K562 (cell line): Measurements from ENCODE around the gene PSMD1. TPM values are rescaled to one million over a fixed set of nuclear protein-coding genes. Genes with fewer than 3 reads are reported as not detected.

Source experiments
- ATAC-seq: fragments of 200-7000 bp; cut with Tn5 transposase; 3 replicates; pipeline ENCODE4 v1.9.1; 2020; ENCODE audit warnings: moderate library complexity
- BruUV-seq: library from RNA; stranded (reverse); fragments of 400-500 nt; replicated peaks from 2 replicates; lab custom pipeline; 2021; lab: Mats Ljungman, UMichigan
- CTCF ChIA-PET: fragments of 300-600 bp; formaldehyde crosslinking; extraction: SDS; loops from one replicate; lab custom pipeline; 2021; ENCODE audit warnings: low intra/inter-chr PET ratio; lab: Yijun Ruan, JAX
- POLR2A ChIA-PET: fragments of 300-600, 350-650 bp; sonication (Branson Sonifier 250); formaldehyde crosslinking; extraction: SDS; loops from one replicate; lab custom pipeline; 2021; ENCODE audit warnings: antibody characterized with exemption, inconsistent platforms; lab: Yijun Ruan, JAX
- DNase-seq, 4 experiments: peaks; one replicate each; pipeline versions ENCODE4 v3.0.0 to v3.0.0-alpha.2; 2011 to 2018; ENCODE audit warnings: low spot score in 3 of 4, mixed read lengths in 3 of 4; ENCODE audit errors: extremely low read depth in 1 of 4
- FAIRE-seq: peaks from 2 replicates; lab custom pipeline; 2011; peaks lifted over from hg19 to GRCh38; lab: Jason Lieb, UNC
- H2AFZ ChIP-seq: 2 replicates; pipeline ENCODE4 v1.6.0; 2011; ENCODE audit warnings: low read depth, low read length, control low read depth, inconsistent platforms
- H3K27ac ChIP-seq: fragments of 200-600 bp; 3 replicates; pipeline ENCODE4 v1.8.0; 2011; ENCODE audit warnings: low read depth, mild to moderate bottlenecking, control low read depth, inconsistent platforms, low read length, moderate library complexity, mixed read lengths; ENCODE audit errors: extremely low read depth
- H3K27me3 ChIP-seq, 2 experiments: fragments of 300-600 bp in 1 of 2; 2 replicates in 1 of 2; 3 replicates in 1 of 2; pipeline versions ENCODE4 v1.6.0 to v1.8.0; 2011; ENCODE audit warnings: inconsistent platforms in 2 of 2, low read length in 2 of 2, mild to moderate bottlenecking in 1 of 2, mixed read lengths in 1 of 2, moderate library complexity in 1 of 2; ENCODE audit not compliant: control insufficient read depth in 2 of 2, insufficient read depth in 2 of 2
- H3K36me3 ChIP-seq: fragments of 300-600 bp; 3 replicates; pipeline ENCODE4 v1.8.0; 2011; ENCODE audit warnings: mild to moderate bottlenecking, low read length, inconsistent platforms; ENCODE audit not compliant: control insufficient read depth, insufficient read depth
- H3K4me1 ChIP-seq, 2 experiments: fragments of 200-600 bp in 1 of 2; replicated peaks in 1 of 2; 2 replicates in 1 of 2; 3 replicates in 1 of 2; pipeline versions ENCODE4 v1.5.1 to v1.8.0; 2011; ENCODE audit warnings: inconsistent platforms in 2 of 2, low read length in 2 of 2, mild to moderate bottlenecking in 1 of 2, mixed read lengths in 1 of 2, moderate library complexity in 1 of 2; ENCODE audit not compliant: control insufficient read depth in 2 of 2, insufficient read depth in 2 of 2
- H3K4me2 ChIP-seq: 2 replicates; pipeline ENCODE4 v1.6.1; 2011; ENCODE audit warnings: low read length, control low read depth, inconsistent platforms, mixed read lengths; ENCODE audit not compliant: insufficient read depth
- H3K4me3 ChIP-seq: fragments of 200-600 bp; sonication (generic), shearing (Covaris generic); 2 replicates; pipeline ENCODE4 v1.5.1; 2016; ENCODE audit warnings: control low read depth, inconsistent platforms
- H3K79me2 ChIP-seq: fragments of 200-600 bp; 3 replicates; pipeline ENCODE4 v1.8.0; 2011; ENCODE audit warnings: low read length, inconsistent platforms; ENCODE audit not compliant: control insufficient read depth, insufficient read depth
- H3K9ac ChIP-seq, 2 experiments: 2 replicates each; pipeline versions ENCODE4 v1.6.0 to v1.6.1; 2011; ENCODE audit warnings: low read depth in 2 of 2, low read length in 2 of 2, control low read depth in 1 of 2, inconsistent platforms in 1 of 2, mild to moderate bottlenecking in 1 of 2, mixed read lengths in 1 of 2; ENCODE audit not compliant: insufficient read depth in 1 of 2
- H3K9me1 ChIP-seq: one replicate; pipeline ENCODE4 v1.6.0; 2011; ENCODE audit warnings: inconsistent platforms, mild to moderate bottlenecking, low read length, moderate library complexity; ENCODE audit not compliant: control insufficient read depth, insufficient read depth
- H3K9me3 ChIP-seq: replicated peaks from 2 replicates; pipeline ENCODE4 v1.5.1; 2011; ENCODE audit warnings: low read depth, low read length, inconsistent platforms; ENCODE audit not compliant: control insufficient read depth, insufficient read depth
- H4K20me1 ChIP-seq: replicated peaks from 2 replicates; pipeline ENCODE4 v1.6.1; 2011; ENCODE audit warnings: low read length, inconsistent platforms, mixed read lengths; ENCODE audit not compliant: control insufficient read depth, insufficient read depth
- ETS2 ChIP-seq: IDR thresholded peaks from 2 replicates; pipeline ENCODE4 v1.6.1; 2016; ENCODE audit warnings: borderline replicate concordance, missing genetic modification characterization, mild to moderate bottlenecking, moderate library complexity, missing compliant biosample characterization; ENCODE audit not compliant: poor library complexity, severe bottlenecking
- FOXK2 ChIP-seq, 2 experiments: fragments of 450-650 bp; IDR thresholded peaks in 1 of 2; conservative IDR thresholded peaks in 1 of 2; 2 replicates each; pipeline ENCODE4 v1.6.1; 2016; ENCODE audit warnings: low read depth in 2 of 2, mild to moderate bottlenecking in 1 of 2
- GTF3C2 ChIP-seq: IDR thresholded peaks from 3 replicates; pipeline ENCODE4 v1.6.1; 2011; ENCODE audit warnings: borderline replicate concordance, mild to moderate bottlenecking, moderate library complexity; ENCODE audit not compliant: insufficient read length; ENCODE audit errors: extremely low read depth
- HLTF ChIP-seq: fragments of 450-650 bp; IDR thresholded peaks from 2 replicates; pipeline ENCODE4 v1.6.1; 2016
- MEF2D ChIP-seq: conservative IDR thresholded peaks from 2 replicates; pipeline ENCODE4 v1.6.1; 2016; ENCODE audit warnings: low read depth, missing genetic modification characterization, missing compliant biosample characterization
- WGBS: fragments of 100-300 bp; shearing (Covaris generic); methylation state at CpG from one replicate; pipeline ENCODE4 v1.1.6; 2016; ENCODE audit warnings: low coverage, mixed read lengths; ENCODE audit not compliant: insufficient coverage; ENCODE audit errors: missing lambda C conversion rate; 5-methylcytosine and 5-hydroxymethylcytosine counted together
- in situ Hi-C: fragments of 300-500 bp; cut with MboI; formaldehyde crosslinking; loops from 4 replicates; pipeline ENCODE4 v1.15.0; 2018; ENCODE audit warnings: inconsistent platforms, mixed read lengths
- intact Hi-C: fragments of 100-400 bp; cut with micrococcal nuclease; formaldehyde crosslinking; loops from 2 replicates; pipeline ENCODE4 v1.14.2; 2022
- polyA plus RNA-seq, 8 experiments: library from polyadenylated mRNA; depleted of rRNA in 4 of 8; stranded (reverse) in 5 of 8; unstranded in 3 of 8; fragments of >200 nt; fragmentation: Nextera tagmentation in 2 of 8; fragmentation: Illumina TruSeq in 1 of 8; extraction: Ambion mirVana in 2 of 8; extraction: Trizol in 1 of 8; gene quantifications; 2 replicates each; pipeline versions ENCODE4 v1.2.1 to v1.2.3, GENCODE V29; 2011 to 2014; ENCODE audit warnings: inconsistent platforms in 1 of 8, missing spikeins in 1 of 8
- total RNA-seq, 7 experiments: library from RNA; depleted of rRNA in 6 of 7; stranded (reverse); fragments of >200 nt in 6 of 7; fragmentation: Illumina TruSeq in 2 of 7; extraction: Trizol in 2 of 7; gene quantifications; 2 replicates each; pipeline versions ENCODE4 v1.2.1 to v1.2.3, GENCODE V29; 2011 to 2021; ENCODE audit warnings: low replicate concordance in 1 of 7
- TF ChIP-seq, protein P1 (sequence below): fragments of 250-450 bp; sonication (Bioruptor Pico); IDR thresholded peaks from 2 replicates; pipeline ENCODE4 v1.5.0; 2021

PSMD1 gene
- total and polyA plus RNA-seq, 9 of the 15 experiments (the other 6 are each of a cell fraction or from before 2014, with no cell fraction given) = 100 to 257 (median 147) TPM

DNA sequence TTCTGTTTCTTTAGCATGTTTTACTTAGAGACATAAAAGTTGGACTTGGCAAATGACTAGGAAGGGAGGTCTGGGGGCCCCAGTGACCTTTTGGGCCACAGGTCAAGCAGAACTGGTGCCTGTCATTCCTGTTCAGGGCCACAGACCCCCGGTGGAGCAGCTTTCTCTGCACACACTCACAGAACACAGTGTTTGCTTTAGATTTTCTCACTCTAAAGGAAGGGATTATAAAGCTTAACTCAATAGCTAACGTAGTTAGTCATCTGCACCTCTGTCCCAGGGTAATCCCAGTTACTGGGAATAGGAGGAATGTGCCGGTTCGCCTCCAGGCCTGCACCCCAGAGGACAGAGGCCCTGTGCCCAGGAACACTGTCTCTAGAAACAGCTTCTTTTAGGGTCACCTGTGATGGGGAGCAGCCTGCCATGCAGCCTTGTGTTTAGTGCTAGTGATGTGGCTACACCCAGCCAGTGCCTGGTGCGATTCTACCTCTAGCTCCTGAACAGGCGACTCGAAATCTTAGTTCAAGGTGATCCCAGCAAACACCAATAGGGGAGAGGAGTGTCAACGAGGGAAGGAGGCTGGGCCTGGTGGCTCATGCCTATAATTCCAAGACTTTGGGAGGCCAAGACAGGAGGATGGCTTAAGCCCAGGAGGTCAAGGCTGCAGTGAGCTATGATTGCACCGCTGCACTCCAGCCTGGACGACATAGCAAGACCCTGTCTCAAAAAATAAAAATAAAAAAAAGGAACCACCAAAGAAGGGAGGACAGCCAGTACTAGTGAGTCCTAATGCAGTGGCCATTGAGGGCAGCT, 49.2 kb upstream of the PSMD1 start:
- 0% methylated on average over 8 of the region's 10 CpGs for WGBS
- CTCF ChIA-PET = no interaction called here
- Histone ChIP-seq H3K9me1 (no peaks in the 10 kb centered on the region), H4K20me1 (no peaks in the 10 kb centered on the region; the same call in 1 of the 2 replicates), H2AFZ (no peak overlapping the region), H3K27ac (no peak overlapping the region), H3K79me2 (no peaks in the 10 kb centered on the region), H3K4me3 (no peak overlapping the region), H3K36me3 (no peaks in the 10 kb centered on the region), H3K4me1 (no peaks in the 10 kb centered on the region), H3K9me3 (no peaks in the 10 kb centered on the region), H3K9ac (no peak overlapping the region), H3K4me2 (no peak overlapping the region), H3K27me3 (peaks cover 10 to 38% of the 10 kb centered on the region in 2 experiments; a peak in 3 of 5 replicates)
- no peak for TF ChIP-seq FOXK2 (conservative IDR thresholded peaks at IDR 0.05 in 1 of 2, IDR thresholded peaks at IDR 0.05 in 1 of 2; ENCODE audit: low read depth in 2 of 2)
- DNase-seq (no peak), ATAC-seq (no peak), FAIRE-seq (no peak)
- BruUV-seq = no TSS peak
- intact Hi-C loops = no loop called here
- in situ Hi-C loops = no loop called here
- POLR2A ChIA-PET = no interaction called here

DNA sequence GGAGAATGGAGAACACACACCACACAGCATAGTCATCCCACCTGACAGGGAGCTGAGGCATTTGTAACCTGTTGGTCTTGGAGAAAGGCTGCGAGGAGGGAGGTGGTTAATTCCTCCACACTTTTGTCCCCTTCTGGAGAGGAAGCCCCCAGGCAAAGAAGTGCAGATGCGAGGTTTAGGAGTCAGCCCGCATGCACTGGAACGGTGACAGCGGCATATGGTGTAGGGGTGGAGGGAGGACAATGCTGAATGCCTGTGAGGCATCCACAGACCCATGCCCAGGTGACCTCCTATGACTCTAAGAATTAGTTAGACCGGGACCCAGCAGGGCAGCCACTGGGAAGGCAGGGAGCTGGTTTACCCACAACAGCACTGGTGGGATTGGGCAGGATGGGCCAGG, 48.5 kb upstream of the PSMD1 start:
- no peaks in the 10 kb centered on the region for H3K9me3 ChIP-seq
- no peaks in the 10 kb centered on the region for H3K4me1 ChIP-seq
- POLR2A ChIA-PET = no interaction called here
- in situ Hi-C loops = no loop called here
- no peak overlapping the region for H3K9ac ChIP-seq
- DNase-seq (no peak), FAIRE-seq (no peak)
- intact Hi-C loops = no loop called here
- H3K79me2 ChIP-seq = no peaks in the 10 kb centered on the region
- no TSS peak for BruUV-seq
- H3K36me3 ChIP-seq = no peaks in the 10 kb centered on the region
- TF ChIP-seq HLTF = no peak
- TF ChIP-seq, protein P1, sequence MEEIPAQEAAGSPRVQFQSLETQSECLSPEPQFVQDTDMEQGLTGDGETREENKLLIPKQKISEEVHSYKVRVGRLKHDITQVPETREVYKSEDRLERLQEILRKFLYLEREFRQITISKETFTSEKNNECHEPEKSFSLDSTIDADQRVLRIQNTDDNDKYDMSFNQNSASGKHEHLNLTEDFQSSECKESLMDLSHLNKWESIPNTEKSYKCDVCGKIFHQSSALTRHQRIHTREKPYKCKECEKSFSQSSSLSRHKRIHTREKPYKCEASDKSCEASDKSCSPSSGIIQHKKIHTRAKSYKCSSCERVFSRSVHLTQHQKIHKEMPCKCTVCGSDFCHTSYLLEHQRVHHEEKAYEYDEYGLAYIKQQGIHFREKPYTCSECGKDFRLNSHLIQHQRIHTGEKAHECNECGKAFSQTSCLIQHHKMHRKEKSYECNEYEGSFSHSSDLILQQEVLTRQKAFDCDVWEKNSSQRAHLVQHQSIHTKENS (CRISPR knock-in tag) = no peak
- no peak for TF ChIP-seq GTF3C2
- TF ChIP-seq MEF2D (tag) = no peak
- TF ChIP-seq ETS2 = no peak
- TF ChIP-seq, all 486 proteins: peak for 0
- no peak overlapping the region for H3K4me3 ChIP-seq
- 0% methylated on average over 5 of the region's 6 CpGs for WGBS
- no peaks in the 10 kb centered on the region; the same call in 1 of the 2 replicates for H4K20me1 ChIP-seq
- H3K9me1 ChIP-seq = no peaks in the 10 kb centered on the region
- peaks cover 10 to 31% of the 10 kb centered on the region in 2 experiments; a peak in 3 of 5 replicates for H3K27me3 ChIP-seq
- no peak overlapping the region for H2AFZ ChIP-seq
- H3K4me2 ChIP-seq = no peak overlapping the region
- no peak for ATAC-seq
- CTCF ChIA-PET = no interaction called here
- H3K27ac ChIP-seq = no peak overlapping the region
